SK-N-MC (cell line): Measurements from ENCODE around the gene PARP4.

Source experiments
- EZH2 ChIP-seq: fragments of 200-600 bp; sonication (generic); IDR thresholded peaks from one replicate; pipeline ENCODE4 v1.6.1; 2017; ENCODE audit warnings: antibody characterized with exemption
- FOXP2 ChIP-seq: optimal IDR thresholded peaks from 2 replicates; pipeline ENCODE3; 2011; ENCODE audit warnings: mild to moderate bottlenecking, moderate library complexity; ENCODE audit not compliant: insufficient read depth; ENCODE audit errors: extremely low read length, control extremely low read depth
- POLR2AphosphoS5 ChIP-seq: IDR thresholded peaks from 2 replicates; pipeline ENCODE4 v1.6.1; 2012; ENCODE audit warnings: mild to moderate bottlenecking, low read depth, low read length, borderline replicate concordance

DNA sequence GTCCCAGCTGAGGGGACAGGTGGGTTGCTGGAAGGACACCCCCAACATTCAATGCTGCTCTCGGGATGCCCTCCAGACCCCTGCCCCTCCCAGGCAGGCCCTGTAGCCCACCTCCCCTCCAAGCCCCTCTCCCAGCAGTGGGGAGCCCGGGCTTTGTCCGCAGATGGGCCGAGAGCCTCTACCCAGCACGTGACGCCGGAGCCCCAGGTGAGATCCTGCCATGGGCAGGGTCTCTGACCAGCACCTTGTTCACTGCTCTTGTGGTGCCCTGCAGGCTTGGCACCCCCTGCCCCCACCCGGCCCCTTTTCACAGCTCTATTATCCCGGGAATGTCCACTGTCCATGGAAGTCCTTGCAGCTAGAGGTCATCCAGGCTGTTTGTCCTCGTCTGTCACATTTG, 126.7 kb downstream of the PARP4 start:
- TF ChIP-seq POLR2AphosphoS5 (no peak), EZH2 (no peak), FOXP2 (no peak)
